SJCRH30 (cell line): ENCODE measurements around the gene SLC6A2. TPM values are rescaled to one million over a fixed set of nuclear protein-coding genes. Genes with fewer than 3 reads are reported as not detected.

Experiments
- DNase-seq, 2 experiments: peaks; one replicate each; pipeline ENCODE4 v3.0.0-alpha.2; 2015 to 2020
- H3K27ac ChIP-seq: fragments of 250-450 bp; sonication (Bioruptor Pico); 2 replicates; pipeline ENCODE4 v1.5.1; 2020; ENCODE audit warnings: mild to moderate bottlenecking, moderate library complexity
- H3K27me3 ChIP-seq: fragments of 250-450 bp; sonication (Bioruptor Pico); 2 replicates; pipeline ENCODE4 v1.5.1; 2020; ENCODE audit warnings: mild to moderate bottlenecking, moderate library complexity
- H3K36me3 ChIP-seq: fragments of 250-450 bp; sonication (Bioruptor Pico); 2 replicates; pipeline ENCODE4 v1.5.1; 2020; ENCODE audit warnings: mild to moderate bottlenecking, moderate library complexity
- H3K4me1 ChIP-seq: fragments of 250-450 bp; sonication (Bioruptor Pico); 2 replicates; pipeline ENCODE4 v1.5.1; 2020; ENCODE audit warnings: mild to moderate bottlenecking, moderate library complexity
- H3K4me3 ChIP-seq: fragments of 250-450 bp; sonication (Bioruptor Pico); 2 replicates; pipeline ENCODE4 v1.5.1; 2020; ENCODE audit warnings: mild to moderate bottlenecking, moderate library complexity
- H3K9me3 ChIP-seq: fragments of 250-450 bp; sonication (Bioruptor Pico); replicated peaks from 2 replicates; pipeline ENCODE4 v1.5.1; 2020; ENCODE audit warnings: mild to moderate bottlenecking, moderate library complexity
- total RNA-seq: library from RNA; depleted of rRNA; stranded (reverse); fragments of >200 nt; shearing (Covaris generic); gene quantifications from 2 replicates; pipeline ENCODE4 v1.2.3, GENCODE V29; 2014

SLC6A2 gene
- total RNA-seq, 1 experiment from 2014 or later, result not detected

DNA sequence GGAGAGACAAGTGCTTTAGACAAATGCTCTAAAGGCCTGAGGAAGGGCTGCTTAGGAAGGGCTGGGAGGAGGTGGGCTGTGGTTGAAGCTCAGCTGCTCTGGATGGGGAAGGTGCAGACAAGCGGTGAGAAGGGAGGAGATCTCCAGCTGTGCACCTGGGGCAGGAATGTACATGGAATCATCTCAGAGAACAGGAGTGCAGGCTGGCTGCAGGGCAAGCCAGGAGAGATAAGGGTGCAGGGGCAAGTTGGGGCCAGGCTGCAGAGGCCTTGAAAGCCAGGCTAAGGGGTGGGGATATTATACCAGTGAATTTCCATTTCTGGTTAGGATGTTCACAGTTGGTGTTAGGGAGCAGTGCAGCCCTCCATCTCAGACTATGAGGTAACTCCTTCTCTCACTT is 4.2 kb downstream of the SLC6A2 start:
- Histone ChIP-seq H3K27me3 (peaks cover 18% of the 10 kb centered on the region), H3K27ac (no peak overlapping the region), H3K9me3 (no peaks in the 10 kb centered on the region), H3K4me1 (peaks cover 5% of the 10 kb centered on the region), H3K36me3 (no peaks in the 10 kb centered on the region), H3K4me3 (no peak overlapping the region)
- no peak for DNase-seq

DNA sequence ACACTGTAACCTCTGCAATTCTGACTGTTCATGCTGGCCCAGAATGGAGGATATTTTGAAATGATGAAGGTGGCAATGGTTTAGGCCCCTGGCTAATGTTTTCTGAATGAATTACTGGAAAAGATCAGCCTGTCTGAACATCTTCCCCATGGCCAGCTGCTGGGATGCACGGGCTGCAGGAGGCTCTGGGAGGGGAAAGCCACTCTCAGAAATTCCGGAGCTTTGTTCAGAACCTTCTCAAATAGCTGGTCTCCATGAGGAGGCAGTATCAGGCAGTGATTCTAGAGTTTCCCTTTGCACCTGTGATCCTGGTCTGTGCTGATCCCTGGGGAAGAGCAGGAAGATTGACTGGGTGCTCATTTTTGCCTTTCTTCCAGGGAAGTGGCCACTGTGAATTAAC is 5.0 kb downstream of the SLC6A2 start:
- peaks cover 18% of the 10 kb centered on the region for H3K27me3 ChIP-seq
- no peak overlapping the region for H3K4me3 ChIP-seq
- H3K4me1 ChIP-seq, result peaks cover 5% of the 10 kb centered on the region
- H3K27ac ChIP-seq, result no peak overlapping the region
- no peaks in the 10 kb centered on the region for H3K36me3 ChIP-seq
- H3K9me3 ChIP-seq, result no peaks in the 10 kb centered on the region
- no peak for DNase-seq

DNA sequence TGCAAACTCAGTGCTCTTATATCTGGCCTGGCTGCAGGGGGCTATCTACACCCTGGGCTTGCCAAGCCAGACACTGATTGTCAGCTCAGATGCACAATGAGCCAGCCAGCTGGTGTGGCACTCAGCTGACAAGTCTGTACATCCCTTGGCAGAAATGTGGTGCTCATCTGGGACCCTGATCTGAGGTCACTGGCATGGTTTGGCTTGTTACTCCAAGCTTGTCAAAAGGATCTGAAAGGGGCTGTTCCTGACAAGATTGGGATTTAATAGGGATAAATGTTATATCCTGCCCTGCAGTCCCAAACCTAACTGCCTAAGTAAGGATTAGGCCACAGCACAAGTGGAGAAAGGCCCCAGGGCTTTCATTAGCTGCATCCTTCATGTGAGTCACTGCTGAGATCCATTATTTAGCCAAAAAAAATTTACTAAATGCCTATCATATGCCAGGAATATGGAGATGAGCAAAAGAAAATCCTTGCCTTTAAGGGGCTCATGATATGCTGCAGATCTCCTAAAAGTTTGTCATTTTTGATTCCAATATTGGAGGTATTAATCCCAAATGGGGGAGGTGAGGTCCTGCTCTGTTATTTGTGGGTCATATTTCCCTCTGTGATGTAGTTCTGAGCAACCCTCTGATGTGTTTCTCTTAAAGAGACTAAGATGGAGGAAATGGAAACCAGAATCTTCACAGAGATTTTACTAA is 6.3 kb downstream of the SLC6A2 start:
- H3K27me3 ChIP-seq, result peaks cover 18% of the 10 kb centered on the region
- peaks cover 5% of the 10 kb centered on the region for H3K4me1 ChIP-seq
- peak; percentile 33 to 46 for DNase-seq
- H3K27ac ChIP-seq, result no peak overlapping the region
- H3K9me3 ChIP-seq, result no peaks in the 10 kb centered on the region
- no peak overlapping the region for H3K4me3 ChIP-seq
- H3K36me3 ChIP-seq, result no peaks in the 10 kb centered on the region

DNA sequence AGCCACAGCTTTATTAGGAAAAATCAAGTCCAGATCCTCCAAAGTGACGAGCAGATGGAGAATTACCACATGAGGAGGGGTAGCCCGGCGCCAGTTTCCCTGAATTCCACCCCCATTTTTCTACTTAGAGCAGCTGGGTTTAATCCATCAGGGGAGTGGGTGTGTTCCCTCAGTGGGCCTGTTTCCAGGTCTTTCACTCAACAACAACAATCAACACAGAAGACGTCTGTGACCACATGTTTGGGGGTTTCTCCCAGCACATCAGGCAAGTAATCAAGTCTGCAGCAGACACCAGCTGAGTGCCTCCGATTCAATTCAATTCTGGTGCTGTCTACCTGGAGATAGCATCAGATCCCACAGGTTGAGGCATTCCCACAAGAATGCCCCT is 6.8 kb downstream of the SLC6A2 start:
- peaks cover 18% of the 10 kb centered on the region for H3K27me3 ChIP-seq
- no peaks in the 10 kb centered on the region for H3K36me3 ChIP-seq
- H3K9me3 ChIP-seq, result no peaks in the 10 kb centered on the region
- H3K4me1 ChIP-seq, result peaks cover 5% of the 10 kb centered on the region
- H3K27ac ChIP-seq, result no peak overlapping the region
- H3K4me3 ChIP-seq, result no peak overlapping the region
- peak in 1 of 2 experiments; percentile 38 for DNase-seq

DNA sequence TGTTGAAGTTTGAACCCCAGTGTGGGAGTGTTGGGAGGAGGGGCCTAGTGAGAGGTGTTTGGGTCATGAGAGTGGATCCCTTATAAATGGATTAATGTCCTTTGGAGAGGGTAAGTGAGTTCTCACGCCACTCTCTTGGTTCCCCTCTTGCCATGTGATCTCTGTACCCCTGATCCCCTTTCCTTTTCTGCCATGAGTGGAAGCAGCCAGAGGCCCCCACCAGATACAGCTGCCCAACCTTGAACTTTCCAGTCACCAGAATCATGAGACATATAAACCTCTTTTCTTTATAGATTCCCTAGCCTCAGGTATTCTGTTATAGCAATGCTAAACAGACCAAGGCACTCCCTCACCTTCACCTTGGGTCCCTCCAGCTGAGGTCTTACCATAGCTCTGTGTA is 7.4 kb downstream of the SLC6A2 start:
- DNase-seq, result no peak
- Histone ChIP-seq H3K27me3 (peaks cover 18% of the 10 kb centered on the region), H3K4me3 (no peak overlapping the region), H3K4me1 (peaks cover 5% of the 10 kb centered on the region), H3K9me3 (no peaks in the 10 kb centered on the region), H3K27ac (no peak overlapping the region), H3K36me3 (no peaks in the 10 kb centered on the region)

DNA sequence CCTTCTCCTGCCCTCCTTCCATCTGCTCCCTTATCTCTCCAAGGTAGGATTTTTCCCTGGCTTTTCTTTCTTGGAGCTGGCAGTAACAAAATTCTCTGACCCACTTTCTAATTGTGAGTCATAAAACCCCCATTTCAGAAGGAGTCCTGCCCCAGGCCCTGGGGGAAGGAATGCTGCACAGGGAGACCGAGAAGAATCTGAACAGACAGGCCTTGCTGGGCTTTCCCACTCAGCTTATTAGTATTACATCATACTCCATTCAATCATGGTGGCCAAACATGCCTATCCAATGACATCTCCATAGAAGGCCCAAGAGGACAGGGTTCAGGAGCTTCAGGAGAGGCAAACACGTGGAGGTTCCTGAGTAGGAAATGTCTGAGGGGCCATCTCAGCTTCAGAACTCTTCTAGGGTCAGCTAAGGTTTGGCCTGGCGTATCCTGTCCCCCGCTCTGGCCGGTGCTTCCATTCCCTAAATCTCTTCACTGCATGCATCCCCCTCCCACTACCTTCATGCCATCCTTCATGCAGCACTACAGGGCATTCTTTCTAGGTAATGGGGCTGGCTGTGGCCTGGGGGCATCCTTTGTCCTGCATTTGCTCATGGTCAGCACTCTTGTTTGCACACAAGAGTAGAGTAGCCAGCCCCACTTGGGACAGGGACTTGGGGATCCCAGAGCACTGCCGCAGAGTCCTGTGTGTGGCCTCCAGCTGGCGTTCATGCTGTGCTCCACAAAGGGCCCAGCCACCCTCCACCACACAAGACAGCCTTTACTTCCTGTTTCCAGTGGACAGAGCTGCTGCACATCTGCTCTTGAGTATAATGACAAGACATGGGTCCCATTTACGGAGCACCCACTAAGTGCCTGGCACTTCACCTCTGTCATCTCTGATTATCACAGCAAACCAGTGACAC is 8.2 kb downstream of the SLC6A2 start:
- Histone ChIP-seq H3K4me3 (no peak overlapping the region), H3K36me3 (no peaks in the 10 kb centered on the region), H3K4me1 (peaks cover 5% of the 10 kb centered on the region), H3K9me3 (no peaks in the 10 kb centered on the region), H3K27ac (no peak overlapping the region), H3K27me3 (peaks cover 13% of the 10 kb centered on the region)
- DNase-seq, result no peak

DNA sequence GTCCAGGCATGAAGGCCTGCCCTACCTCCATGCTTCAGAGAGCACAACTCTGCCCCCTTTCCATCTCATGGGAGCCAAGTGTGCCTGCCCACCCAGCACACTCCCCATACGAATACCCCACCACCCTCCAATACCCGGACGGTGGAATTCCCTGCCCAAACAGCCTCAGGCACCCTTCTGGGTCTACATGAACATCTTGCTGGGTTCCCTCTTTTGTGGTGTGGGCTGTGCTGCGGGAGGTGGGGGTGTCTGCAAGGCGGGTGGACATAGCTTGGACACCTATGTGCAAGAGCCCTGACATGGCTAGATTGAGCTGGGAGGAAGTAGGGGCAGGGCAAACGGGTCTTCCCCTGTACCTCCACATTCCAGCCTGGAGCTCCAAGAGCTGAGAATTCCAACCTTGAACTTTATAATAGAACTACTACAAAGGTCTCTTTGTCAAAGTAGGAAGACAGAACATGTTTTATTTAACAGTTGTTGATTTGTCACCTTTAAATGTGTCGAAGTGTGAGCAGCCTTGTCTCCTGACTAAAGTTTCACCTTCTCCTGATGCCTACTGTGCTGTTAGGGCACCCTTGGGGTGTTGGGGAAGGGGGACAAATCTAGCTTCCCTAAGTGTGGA is 9.1 kb downstream of the SLC6A2 start:
- H3K27ac ChIP-seq, result no peak overlapping the region
- H3K4me1 ChIP-seq, result peaks cover 5% of the 10 kb centered on the region

DNA sequence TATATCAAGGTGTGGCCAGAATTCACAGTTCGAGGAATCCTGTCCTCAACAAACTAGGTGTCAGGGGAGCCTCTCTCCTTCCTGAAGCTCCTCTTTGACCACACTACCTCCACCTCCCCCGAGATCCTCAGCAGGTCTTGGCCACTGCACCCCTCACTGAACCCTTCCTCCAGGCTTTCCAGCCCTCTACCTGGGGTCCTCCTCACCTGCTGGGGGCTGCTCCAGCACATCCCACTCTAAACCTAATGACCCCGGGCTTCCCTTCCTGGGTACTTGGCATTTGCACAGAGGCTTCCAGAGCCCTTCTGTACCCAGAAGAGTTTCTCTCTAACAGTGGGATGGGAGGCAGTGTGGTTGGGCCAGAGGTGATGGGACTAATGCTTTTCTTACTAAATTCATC is 9.7 kb downstream of the SLC6A2 start:
- no peak overlapping the region for H3K4me3 ChIP-seq
- H3K4me1 ChIP-seq, result peaks cover 5% of the 10 kb centered on the region
- H3K9me3 ChIP-seq, result no peaks in the 10 kb centered on the region
- DNase-seq, result no peak
- peaks cover 1% of the 10 kb centered on the region; the same call in 1 of the 2 replicates for H3K27me3 ChIP-seq
- H3K36me3 ChIP-seq, result no peaks in the 10 kb centered on the region
- H3K27ac ChIP-seq, result no peak overlapping the region

More for the DNA sequence above, 9.1 kb downstream of the SLC6A2 start:
- DNase-seq, result no peak
- Histone ChIP-seq H3K27me3 (peaks cover 7% of the 10 kb centered on the region; the same call in 1 of the 2 replicates), H3K36me3 (no peaks in the 10 kb centered on the region), H3K9me3 (no peaks in the 10 kb centered on the region), H3K4me3 (no peak overlapping the region)

DNA sequence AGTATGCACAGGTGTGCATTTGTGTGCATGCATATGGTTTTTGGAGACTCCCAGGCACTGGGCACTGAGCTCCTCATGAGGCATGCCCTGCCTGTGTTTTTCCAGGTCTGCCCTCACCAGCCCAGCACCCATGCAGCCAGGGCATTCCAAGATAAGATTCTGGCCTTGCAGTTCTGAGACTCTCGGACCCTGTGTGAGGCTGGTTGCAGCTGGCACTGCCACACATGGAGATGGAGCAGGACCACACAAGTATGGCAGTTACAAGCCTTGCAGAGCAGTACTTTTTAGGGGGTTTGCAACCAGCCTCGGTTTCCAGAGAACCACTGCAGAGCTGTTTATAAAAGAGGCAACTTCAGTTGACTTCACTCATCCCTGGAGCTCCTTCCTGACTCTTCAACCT is 10.2 kb downstream of the SLC6A2 start:
- H3K27me3 ChIP-seq, result no peaks in the 10 kb centered on the region; the same call in 1 of the 2 replicates
- H3K4me1 ChIP-seq, result peaks cover 5% of the 10 kb centered on the region
- no peaks in the 10 kb centered on the region for H3K9me3 ChIP-seq
- H3K4me3 ChIP-seq, result no peak overlapping the region
- H3K36me3 ChIP-seq, result no peaks in the 10 kb centered on the region
- H3K27ac ChIP-seq, result no peak overlapping the region
- no peak for DNase-seq

DNA sequence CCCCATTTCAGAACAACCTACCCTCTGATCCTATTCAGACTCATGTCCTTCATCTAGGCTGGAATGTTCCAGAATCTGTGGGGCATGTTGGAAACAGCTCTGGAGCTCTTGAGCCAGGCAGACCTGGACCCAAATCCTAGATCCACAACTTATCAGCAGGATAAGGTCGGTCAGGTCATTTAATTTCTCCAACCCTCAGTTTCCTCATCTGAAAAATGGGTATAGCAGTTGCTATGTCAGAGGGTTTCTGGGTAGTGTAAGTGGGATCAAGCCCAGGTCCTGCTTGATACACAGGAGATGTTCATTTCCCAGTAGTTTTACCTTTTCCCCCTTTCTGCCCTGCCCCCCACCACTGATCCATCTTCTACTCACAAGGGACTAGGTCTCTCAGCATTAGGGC is 12.0 kb downstream of the SLC6A2 start:
- no peak for DNase-seq
- Histone ChIP-seq H3K27me3 (no peaks in the 10 kb centered on the region; the same call in 1 of the 2 replicates), H3K27ac (no peak overlapping the region), H3K4me3 (no peak overlapping the region), H3K4me1 (no peaks in the 10 kb centered on the region; the same call in 1 of the 2 replicates), H3K36me3 (no peaks in the 10 kb centered on the region), H3K9me3 (no peaks in the 10 kb centered on the region)

DNA sequence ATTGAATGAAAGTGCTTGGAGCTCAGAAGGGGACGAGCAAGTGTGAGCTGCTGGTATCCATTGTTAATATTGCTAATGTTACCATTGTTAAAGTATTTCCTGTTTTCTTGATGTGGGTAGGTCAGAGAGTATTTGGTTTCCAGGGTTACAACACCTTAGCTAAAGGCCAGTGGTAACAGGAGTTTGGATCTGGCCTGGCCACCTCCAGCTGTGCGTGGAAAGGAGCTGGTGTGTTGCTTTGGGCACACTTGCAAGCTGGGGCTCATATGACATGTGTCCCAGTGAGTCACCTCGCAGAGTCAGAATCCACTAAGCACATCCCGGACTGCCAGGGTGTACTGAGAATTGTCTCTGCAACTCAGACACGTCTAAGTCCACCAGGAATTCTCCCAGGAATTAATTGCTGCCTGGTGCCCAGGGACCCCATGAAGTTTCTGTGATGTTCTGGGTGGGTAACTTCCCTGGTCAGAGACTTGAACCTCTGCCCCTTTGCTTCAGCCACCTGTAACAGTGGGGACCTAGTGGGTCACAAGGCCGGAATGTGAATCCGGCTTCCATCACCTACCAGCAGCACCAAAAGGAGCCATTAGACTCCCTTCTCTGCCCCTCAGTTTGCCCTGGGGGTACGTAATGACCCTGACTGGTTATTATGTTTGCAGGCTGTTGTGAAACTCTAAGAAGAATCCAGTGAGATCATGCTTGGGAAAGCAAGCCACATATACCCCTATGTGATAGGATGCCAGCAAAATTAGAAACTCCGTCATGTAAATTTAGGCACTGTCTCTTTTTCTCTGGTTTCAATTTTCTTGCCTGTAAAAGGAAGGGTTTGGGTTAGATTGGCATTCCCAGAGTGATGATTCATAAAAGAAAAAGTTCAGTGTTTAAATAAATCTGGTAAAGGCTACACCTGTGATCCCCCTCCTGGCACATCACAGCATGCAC is 12.8 kb downstream of the SLC6A2 start:
- H3K27me3 ChIP-seq, result no peaks in the 10 kb centered on the region; the same call in 1 of the 2 replicates
- no peak overlapping the region for H3K27ac ChIP-seq
- H3K4me1 ChIP-seq, result no peaks in the 10 kb centered on the region
- H3K36me3 ChIP-seq, result no peaks in the 10 kb centered on the region
- H3K4me3 ChIP-seq, result no peak overlapping the region
- H3K9me3 ChIP-seq, result no peaks in the 10 kb centered on the region
- peak in 1 of 2 experiments; percentile 13 for DNase-seq

DNA sequence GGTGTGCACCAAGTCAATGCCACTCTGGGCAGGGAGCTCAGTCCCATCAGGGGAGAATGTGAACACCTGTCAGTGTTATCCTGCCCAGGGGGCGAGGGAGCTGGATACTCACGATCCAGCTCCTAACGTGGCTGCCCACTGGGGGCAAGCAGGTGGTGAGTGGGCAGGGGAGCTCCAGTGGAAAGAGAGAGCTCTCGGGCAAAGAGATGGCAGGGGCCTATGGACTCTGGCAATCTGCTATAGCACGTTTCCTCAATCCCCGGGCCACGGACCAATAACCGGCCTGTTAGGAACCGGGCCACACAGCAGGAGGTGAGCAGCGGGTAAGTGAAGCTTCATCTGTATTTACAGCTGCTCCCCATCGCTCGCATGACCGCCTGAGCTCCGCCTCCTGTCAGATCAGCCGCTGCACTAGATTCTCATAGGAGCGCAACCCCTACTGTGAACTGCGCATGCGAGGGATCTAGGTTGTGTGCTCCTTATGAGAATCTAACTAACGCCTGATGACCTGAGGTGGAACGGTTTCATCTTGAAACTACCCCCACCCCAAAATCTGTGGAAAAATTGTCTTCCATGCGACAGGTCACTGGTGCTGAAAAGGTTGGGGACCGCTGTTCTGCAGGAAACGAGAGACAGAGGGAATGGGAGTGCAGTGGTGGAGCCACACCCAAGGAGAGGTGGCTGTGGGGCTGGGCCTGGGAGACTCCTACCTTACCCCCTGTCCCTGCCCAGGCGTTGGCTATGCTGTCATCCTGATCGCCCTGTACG is 15.6 kb downstream of the SLC6A2 start:
- Histone ChIP-seq H3K36me3 (no peaks in the 10 kb centered on the region), H3K27ac (no peak overlapping the region), H3K4me3 (no peak overlapping the region), H3K9me3 (no peaks in the 10 kb centered on the region), H3K27me3 (no peaks in the 10 kb centered on the region), H3K4me1 (no peaks in the 10 kb centered on the region)
- peak in 1 of 2 experiments; percentile 14 for DNase-seq

DNA sequence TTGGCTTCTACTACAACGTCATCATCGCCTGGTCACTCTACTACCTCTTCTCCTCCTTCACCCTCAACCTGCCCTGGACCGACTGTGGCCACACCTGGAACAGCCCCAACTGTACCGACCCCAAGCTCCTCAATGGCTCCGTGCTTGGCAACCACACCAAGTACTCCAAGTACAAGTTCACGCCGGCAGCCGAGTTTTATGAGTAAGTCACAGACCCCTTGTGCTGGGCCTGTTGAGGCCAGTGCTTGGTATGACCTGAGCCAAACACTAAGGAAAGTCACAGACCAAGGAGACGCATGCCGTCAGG is 16.1 kb downstream of the SLC6A2 start:
- Histone ChIP-seq H3K27ac (no peak overlapping the region), H3K36me3 (no peaks in the 10 kb centered on the region), H3K9me3 (no peaks in the 10 kb centered on the region), H3K27me3 (peaks cover under 1% of the 10 kb centered on the region; the same call in 1 of the 2 replicates), H3K4me3 (no peak overlapping the region), H3K4me1 (no peaks in the 10 kb centered on the region)
- no peak for DNase-seq
